GM12873 (cell line): Measurements from ENCODE around the gene COL10A1.

Source experiments
- TF ChIP-seq, protein P1 (sequence below): IDR thresholded peaks from 2 replicates; pipeline ENCODE4 v1.5.1; 2012; ENCODE audit warnings: low read depth, mild to moderate bottlenecking, moderate library complexity, low read length, control low read depth; ENCODE audit not compliant: insufficient read depth; ENCODE audit errors: missing control alignments

The COL10A1 gene

DNA sequence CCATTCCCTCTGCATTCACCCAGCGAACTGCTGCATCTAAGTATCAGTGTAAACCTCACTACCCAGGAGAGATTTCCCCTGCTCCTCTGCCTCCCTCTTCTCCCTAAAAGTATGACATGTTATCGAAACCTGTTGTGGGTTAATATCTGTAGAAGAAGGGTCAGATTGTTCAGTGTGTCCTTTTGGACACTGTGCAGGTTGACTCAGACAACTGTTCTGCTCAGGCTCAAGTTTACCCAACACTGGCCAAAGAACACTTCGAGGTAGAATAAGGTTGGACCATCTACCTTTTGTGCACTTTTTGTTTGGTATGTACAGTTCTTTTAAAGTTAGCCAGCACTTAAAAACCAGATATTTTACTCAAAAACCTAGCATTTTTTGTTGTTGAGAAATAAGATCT is 20.7 kb downstream of the COL10A1 start:
- TF ChIP-seq, protein P1, sequence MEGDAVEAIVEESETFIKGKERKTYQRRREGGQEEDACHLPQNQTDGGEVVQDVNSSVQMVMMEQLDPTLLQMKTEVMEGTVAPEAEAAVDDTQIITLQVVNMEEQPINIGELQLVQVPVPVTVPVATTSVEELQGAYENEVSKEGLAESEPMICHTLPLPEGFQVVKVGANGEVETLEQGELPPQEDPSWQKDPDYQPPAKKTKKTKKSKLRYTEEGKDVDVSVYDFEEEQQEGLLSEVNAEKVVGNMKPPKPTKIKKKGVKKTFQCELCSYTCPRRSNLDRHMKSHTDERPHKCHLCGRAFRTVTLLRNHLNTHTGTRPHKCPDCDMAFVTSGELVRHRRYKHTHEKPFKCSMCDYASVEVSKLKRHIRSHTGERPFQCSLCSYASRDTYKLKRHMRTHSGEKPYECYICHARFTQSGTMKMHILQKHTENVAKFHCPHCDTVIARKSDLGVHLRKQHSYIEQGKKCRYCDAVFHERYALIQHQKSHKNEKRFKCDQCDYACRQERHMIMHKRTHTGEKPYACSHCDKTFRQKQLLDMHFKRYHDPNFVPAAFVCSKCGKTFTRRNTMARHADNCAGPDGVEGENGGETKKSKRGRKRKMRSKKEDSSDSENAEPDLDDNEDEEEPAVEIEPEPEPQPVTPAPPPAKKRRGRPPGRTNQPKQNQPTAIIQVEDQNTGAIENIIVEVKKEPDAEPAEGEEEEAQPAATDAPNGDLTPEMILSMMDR: no peak

- TF ChIP-seq, protein P1: no peak
Observed at GRCh38 chr6:116104636-116105035, 21.3 kb downstream of the COL10A1 start.

GRCh38 chr6:116102873-116103272 is 23.1 kb downstream of the COL10A1 start:
- TF ChIP-seq, protein P1: no peak

DNA sequence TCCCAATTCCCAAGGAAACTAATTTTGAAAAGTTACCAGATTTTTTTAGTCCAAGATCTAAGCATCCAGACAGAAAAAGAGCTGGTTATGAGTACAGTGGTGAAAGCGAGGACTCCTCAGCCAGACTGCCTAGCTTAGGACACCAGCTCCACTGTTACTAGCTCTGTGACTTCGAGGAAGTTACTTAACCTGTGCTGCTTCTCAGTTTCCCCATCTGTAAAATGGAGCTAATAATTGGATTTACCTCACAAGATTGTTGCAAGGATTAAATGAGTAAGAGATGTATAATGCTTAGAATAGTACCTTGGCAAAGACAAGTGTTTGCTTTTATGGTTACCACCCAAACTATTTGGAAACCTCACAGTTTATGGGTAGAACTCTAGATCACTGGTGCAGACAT is 24.1 kb downstream of the COL10A1 start:
- TF ChIP-seq, protein P1: no peak

GRCh38 chr6:116101302-116101718 is 24.6 kb downstream of the COL10A1 start:
- TF ChIP-seq, protein P1: no peak

DNA sequence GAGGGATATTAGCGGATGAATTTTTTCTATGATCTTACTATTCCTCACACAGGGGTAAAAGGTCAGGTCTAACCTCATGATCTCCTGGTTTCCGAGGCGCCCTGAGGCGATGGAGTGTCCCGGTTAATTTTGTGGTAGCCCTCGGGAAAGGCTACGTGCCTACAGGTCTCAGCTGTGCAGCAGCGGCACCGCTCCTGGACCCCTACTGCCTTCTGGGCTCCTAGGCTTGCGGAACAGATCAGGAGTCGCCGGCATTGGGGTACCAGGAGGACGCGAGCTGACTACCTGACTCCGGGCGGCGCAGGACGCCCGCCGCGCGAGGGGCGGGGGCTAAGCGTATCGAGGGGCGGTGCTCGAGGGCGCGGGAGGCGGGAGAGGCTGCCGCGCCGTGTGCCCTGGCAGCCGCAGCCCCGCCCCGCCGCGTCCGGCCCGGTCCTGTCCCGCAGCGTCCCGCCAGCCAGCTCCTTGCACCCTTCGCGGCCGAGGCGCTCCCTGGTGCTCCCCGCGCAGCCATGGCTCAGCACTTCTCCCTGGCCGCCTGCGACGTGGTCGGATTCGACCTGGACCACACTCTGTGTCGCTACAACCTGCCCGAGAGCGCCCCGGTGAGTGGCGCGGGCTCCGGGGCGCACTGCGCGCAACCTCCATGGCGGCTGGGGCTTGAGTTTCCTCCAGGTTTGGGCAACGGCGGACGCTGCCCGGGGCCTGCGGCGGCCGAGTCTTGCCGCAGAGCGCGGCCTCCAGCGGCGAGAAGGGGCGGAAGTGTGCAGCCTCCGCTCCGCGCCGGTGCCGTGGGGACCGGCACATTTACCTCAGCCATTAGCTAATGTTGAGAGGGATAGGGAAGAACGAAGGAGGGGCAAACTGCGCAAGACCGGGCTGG is 25.3 kb downstream of the COL10A1 start, which contains the start of gene NT5DC1:
Gene NT5DC1 (plus strand): TSS at position 435 of the 883 bp plus-strand sequence. CDS start 78 bp downstream, at position 513.
- TF ChIP-seq, protein P1: peak; percentile 46

DNA sequence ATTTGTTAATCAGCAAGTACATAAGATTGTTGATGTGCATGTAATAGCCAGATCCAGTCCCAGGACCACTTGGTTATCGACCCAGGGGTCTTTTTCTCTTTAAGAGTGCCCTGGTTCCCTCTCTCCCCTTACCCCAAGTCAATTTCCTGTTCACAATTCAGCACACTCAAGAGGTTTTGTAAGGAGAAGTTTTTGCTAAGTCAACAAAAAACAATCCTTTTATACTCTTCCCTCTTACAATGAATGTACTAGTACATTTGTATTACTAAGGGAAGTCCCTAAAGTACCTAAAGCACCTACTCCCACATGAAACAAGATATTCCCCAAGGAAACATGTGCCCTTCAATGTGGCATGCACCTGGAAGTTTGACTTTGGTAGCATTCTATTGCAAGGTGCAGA is 26.9 kb downstream of the COL10A1 start:
- TF ChIP-seq, protein P1: no peak
